ENCODE data around the gene FAAP100.

DNA sequence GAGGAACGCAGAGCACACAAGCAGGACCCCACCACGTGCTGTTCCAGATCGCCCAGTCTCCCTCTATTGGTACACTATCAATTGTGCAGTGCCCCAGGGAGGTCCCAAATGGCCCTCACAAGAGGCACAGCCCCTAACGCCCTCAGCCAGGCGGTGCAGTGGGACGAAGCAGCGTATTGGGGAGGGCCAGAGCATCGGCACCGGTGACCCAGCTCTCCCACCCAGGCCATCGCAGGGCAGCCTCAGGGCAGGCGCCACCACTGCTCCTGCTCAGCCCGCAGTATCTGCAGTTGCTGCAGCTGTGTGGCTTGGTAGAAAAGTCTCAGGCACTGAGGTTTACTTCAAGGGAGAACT, 5.9 kb upstream of the FAAP100 start:
- TF ChIP-seq CTCF (IDR thresholded peaks at IDR 0.05) (no peak), POLR2A (IDR thresholded peaks at IDR 0.05) (no peak)

All from body of pancreas (tissue), 4 donors.